Activated effector memory CD4-positive, alpha-beta T cell treated with Interleukin-2 at 50 U/mL for 16 hours (primary cell): ENCODE data around the gene CD14.
"Not testable (repeated sequence)": the region's sequence is repeated elsewhere in the genome, so short reads cannot be mapped to it uniquely, and the experiment has no call there.

Source experiments
- DNase-seq: peaks from one replicate; pipeline ENCODE4 v3.0.0-alpha.2; 2020

The CD14 gene

GRCh38 chr5:140593070-140593469 lies 39.9 kb downstream of the CD14 start:
- not testable (repeated sequence) for DNase-seq

- no peak for DNase-seq
Measured at GRCh38 chr5:140591747-140592372, 41.1 kb downstream of the CD14 start.

GRCh38 chr5:140590861-140591260 lies 42.1 kb downstream of the CD14 start:
- no peak for DNase-seq

GRCh38 chr5:140588311-140589070 lies 44.5 kb downstream of the CD14 start:
- no peak for DNase-seq

- DNase-seq = no peak
Measured at GRCh38 chr5:140587495-140587894, 45.5 kb downstream of the CD14 start.
